GM19025 (cell line): Measurements from ENCODE around the gene ERVK3-1.
"Not testable (repeated sequence)": the region's sequence is repeated elsewhere in the genome, so short reads cannot be mapped to it uniquely, and the experiment has no call there.

Source experiments
- ATAC-seq: cut with Tn5 transposase; IDR thresholded peaks from one replicate; pipeline ENCODE4 v1.9.1; 2021; ENCODE audit warnings: mild to moderate bottlenecking, low read depth, moderate library complexity; ENCODE audit not compliant: unreplicated experiment

ERVK3-1 gene

DNA sequence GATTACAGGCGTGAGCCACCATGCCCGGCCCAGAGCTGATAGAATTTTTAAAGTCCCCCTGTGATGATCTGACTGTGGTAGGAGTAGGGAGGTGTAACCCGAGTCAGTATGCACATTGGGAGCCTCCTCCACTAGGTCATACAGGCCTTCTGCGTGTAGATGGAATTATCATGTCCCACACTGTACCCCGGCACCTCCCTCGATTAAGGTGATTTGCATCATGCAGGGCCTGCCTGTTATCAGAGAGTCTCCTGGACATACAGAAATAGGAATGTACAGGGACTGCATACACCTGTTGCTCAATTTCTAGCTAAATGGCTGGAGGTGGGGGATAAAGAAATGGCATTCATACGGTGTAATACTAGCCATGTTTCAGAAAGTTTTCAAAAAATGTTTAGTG, 922 bp upstream of the ERVK3-1 start:
- ATAC-seq = no peak

GRCh38 chr19:58304748-58305064, 471 bp upstream of the ERVK3-1 start:
- no peak for ATAC-seq

DNA sequence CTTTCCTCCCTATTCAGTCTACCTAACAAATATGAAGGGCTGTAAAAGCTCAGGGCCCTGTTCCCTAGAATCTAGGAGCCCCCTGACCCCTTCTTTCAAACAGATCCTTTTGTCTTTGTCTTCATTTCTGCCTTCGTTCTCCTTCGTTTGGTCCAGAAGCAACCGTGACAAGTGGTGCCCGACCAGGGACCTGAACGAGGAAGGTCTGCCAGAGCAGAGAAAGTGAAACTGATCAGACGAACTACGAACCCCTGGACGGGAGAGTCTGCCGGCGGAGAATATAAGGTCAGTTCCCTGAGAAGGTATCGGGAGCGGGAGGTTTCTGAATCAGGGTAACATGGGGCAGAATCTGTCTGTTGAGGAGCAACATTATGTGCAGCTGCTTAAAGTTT, 751 bp downstream of the ERVK3-1 start:
- no peak for ATAC-seq

DNA sequence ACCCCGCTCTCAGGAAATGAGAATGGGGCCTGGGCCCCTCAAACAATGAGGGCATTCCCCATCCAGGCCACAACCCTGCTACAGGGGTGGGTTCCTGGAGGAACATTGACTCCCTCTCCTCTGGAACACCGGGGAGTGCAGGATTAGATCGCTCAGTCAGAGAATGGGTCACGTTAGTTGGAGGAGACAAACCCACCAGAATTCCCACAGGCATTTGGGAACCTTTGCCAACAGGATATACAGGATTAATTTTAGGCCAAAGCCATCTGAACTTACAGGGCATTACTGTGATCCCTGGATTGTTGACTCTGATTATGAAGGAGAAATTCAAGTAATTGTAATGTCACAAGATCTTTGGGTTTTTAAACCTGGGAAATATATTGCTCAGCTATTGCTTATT, 2.6 kb downstream of the ERVK3-1 start:
- no peak for ATAC-seq

DNA sequence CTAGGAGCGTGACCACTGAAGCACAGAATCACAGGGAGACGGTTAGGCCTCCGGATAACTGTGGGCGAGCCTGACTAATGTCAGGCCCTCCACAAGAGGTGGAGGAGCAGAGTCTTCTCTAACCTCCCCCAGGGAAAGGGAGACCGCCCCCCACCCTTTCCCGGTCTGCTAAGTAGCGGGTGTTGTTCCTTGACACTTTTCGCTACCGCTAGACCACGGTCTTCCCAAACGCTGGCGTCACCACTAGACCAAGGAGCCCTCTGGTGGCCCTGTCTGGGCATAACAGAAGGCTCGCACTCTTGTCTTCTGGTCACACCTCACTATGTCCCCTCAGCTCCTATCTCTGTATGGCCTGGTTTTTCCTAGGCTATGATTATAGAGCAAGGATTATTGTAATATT, 5.5 kb downstream of the ERVK3-1 start:
- ATAC-seq = not testable (repeated sequence)

DNA sequence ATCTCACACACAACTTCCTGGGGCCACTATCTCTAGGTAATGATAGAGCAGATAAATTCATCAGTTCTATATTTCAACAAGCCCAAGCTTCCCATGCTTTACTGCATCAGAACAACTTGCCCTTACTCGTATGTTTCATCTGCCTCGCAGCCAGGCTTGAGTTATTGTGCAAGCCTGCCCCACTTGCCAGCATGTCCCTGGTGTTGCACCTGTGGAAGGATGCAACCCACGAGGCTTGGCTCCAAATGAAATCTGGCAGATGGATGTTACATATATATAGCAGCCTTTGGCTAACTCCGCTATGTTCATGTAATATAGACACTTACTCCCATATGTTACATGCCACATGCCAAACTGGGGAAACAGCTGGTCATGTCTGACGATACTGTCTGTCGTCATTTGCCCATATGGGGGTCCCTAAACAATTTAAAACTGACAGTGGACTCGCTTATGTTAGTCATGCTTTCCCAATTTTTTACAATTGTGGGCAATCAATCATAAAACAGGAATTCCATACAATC, 6.2 kb downstream of the ERVK3-1 start:
- no peak for ATAC-seq

DNA sequence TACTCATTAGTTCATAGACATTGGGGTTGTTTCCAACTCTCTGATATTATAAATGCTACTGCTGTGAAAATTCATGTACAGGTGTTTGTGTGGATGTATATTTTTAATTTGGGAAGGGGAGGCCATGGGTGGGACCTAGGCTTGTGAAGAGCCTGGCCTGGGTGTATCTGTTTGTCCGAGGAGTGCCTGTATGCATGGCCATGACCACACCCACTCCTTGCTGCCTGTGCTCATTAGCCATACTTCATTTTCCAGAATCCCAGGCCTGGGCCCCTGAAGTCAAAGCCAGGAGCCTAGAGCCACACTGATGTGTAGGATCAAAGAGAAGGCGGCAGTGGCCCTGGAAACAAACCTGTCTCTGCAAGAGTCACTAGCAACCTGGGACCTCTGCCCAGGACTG, 10.4 kb downstream of the ERVK3-1 start:
- ATAC-seq = no peak

- ATAC-seq = no peak
Observed at GRCh38 chr19:58317476-58318072, 12.4 kb downstream of the ERVK3-1 start.

DNA sequence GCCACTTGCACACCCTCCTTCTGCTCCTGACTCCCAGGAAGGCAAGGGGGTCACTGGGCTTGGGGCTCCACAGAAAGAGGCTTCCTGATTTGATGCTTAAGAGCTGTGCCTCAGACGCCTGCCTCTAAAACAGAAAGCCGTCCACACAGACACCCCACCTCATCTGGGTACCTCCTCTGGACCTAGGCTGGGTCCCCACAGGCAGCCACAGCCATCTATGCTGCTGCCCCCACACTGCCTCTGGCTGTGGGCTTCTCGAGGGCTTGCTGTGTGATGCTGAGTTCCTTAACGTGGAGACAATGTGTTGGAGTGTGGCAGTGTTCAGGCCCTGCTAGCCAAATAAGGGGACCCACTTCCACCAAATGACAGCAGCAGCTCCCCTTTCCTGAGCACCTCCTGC, 13.1 kb downstream of the ERVK3-1 start:
- ATAC-seq = no peak

GRCh38 chr19:58319241-58319640, 14.1 kb downstream of the ERVK3-1 start:
- no peak for ATAC-seq

DNA sequence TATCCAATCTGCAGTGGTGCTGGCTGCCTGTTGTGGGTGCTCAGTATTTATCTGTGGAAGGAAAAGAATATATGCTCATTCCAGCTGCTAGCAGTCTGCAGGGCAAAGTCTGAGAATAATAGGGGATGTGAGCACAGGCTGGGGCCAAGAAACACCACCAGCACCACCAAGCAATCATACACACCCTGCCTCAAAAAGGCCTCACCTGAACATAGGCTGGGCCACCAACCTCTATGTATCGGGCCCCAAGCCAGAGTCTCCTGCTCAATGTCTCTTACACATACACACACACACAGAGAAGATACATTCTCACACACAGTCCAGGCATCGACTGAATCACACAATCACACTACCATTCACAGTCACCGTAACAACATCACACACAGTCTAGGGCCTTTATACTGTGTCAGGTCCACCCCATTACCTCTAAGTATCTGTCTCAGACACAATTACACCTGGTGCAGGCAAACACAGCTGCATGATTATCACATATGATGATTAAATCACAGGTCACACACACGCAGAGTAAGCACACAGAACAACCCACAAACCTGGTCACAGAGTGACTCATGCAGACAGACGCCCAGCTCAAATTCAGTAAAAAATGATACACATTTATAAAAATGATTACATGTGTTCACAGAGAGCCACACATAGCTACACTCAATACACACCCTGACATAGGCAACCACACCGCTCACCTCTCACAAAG, 20.3 kb downstream of the ERVK3-1 start:
- no peak for ATAC-seq

DNA sequence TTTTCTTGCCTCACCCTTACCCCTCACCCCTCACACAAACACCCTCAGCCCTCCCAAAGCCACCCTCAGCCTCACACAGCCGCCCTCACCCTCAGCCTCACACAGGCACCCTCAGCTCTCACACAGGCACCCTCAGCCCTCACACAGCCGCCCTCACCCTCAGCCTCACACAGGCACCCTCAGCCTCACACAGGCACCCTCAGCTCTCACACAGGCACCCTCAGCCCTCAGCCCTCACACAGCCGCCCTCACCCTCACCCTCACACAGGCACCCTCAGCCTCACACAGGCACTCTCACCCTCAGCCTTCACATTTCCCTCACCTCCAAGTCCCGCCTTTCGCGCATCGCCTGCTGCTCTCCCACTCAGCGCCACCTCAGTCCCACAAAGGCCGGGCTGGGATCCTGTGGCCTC, 21.3 kb downstream of the ERVK3-1 start:
- ATAC-seq = no peak

- ATAC-seq = peak; percentile 87
Observed at GRCh38 chr19:58326914-58327726, 21.9 kb downstream of the ERVK3-1 start, which contains the start of gene ZSCAN22. TSS of gene ZSCAN22 (plus strand) at chr19:58326994. CDS start at chr19:58334803, 7,809 bp downstream.

DNA sequence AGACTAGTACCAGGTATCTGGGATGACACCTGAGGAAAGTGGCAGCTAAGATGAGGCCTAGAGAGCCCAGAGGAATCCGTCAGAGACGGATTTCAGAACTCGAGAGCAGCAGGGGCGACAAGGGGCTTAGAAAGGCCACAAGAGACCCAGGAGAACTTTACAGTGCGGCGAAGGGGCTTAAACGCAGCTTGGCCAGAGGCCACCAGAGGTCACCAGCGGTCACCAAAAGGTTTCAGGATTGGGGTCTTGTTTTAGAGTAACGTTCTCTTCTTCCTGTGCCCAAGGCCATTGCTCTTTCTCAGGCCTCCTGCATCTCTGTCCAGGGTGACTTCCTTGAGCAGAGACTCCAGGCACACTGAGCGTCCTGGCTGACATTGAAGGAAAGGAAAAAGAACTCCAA, 23.8 kb downstream of the ERVK3-1 start:
- ATAC-seq = no peak

GRCh38 chr19:58330458-58330857, 25.3 kb downstream of the ERVK3-1 start:
- ATAC-seq = no peak

DNA sequence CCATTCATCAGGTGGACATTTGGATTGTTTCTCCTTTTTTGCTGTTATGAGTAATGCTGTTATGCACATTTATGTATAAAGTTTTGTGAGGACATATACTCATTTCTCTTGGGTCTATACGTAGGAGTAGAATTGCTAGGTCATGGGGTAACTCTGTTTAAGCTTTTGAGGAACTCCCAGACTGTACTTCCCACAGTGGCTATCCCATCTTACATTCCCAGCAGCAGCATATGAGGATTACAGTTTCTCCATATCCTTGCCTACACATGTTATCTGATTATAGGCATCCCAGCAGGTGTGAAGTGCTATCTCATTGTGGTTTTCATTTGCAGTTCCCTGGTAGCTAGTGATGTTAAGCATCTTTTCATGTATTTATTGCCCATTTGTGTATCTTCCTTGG, 27.5 kb downstream of the ERVK3-1 start:
- ATAC-seq = no peak

DNA sequence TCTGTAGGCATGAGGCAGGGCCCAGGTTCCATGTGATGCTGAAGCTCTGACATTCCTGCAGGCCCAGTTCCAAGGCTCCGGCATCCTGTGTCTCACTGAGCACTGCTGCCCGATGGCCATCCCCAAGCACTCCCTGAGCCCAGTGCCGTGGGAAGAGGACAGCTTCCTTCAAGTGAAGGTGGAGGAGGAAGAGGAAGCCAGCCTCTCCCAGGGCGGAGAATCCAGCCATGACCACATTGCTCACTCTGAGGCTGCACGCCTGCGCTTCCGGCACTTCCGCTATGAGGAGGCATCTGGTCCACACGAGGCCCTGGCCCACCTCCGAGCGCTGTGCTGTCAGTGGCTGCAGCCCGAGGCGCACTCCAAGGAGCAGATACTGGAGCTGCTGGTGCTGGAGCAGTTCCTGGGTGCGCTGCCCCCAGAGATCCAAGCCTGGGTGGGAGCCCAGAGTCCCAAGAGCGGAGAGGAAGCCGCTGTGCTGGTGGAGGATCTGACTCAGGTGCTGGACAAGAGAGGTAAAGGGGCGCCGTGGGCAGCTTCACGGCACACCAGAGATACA, 29.6 kb downstream of the ERVK3-1 start:
- no peak for ATAC-seq

GRCh38 chr19:58335630-58336029, 30.5 kb downstream of the ERVK3-1 start:
- no peak for ATAC-seq

DNA sequence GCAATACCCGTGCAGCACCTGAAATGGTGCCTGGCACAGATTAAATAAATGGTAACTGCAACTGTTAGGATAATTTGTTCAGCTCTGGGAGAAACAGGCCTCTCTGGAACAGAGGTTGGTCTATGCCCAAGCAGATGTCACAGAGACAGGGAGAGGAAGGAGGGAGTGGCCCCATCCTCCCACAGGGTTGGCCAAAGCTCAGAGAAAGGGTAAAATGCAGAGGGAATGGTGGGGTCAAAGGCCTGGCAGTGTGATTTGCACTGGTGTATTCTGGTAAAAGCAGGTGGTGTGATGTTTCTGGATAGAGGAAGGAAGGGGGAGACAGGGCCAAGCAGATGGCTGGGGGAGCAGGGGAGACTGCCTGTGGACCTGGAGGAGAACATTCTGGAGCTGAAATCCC, 31.0 kb downstream of the ERVK3-1 start:
- no peak for ATAC-seq

DNA sequence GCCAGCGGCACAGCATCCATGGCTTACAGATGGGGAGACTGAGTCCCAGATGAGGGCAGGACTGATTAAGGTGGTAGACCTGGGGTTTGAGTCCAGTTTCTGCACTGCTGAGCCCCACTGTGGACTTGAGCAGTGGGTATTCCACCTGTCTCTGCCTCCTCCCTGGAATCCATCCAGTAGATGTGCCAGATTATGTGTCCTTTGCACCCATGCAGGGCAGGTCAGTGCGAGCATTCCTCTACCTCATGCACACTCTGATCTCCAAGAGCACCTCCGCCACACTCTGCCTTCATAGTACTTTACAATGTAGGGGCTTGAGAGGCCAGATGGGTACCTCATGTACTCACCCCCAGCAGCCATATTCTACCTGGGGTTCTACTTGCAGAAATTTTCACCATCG, 31.6 kb downstream of the ERVK3-1 start:
- no peak for ATAC-seq

- ATAC-seq = no peak
Observed at GRCh38 chr19:58338336-58338735, 33.2 kb downstream of the ERVK3-1 start.
